CD4-positive, CD25-positive, alpha-beta regulatory T cell (primary cell): ENCODE data around the gene ARHGAP45. TPM values are rescaled to one million over a fixed set of nuclear protein-coding genes. Genes with fewer than 3 reads are reported as not detected.

ENCODE experiments used
- ATAC-seq, 2 donors: fragments of 150-1000 bp; cut with Tn5 transposase; one replicate each; pipeline ENCODE4 v1.10.0; 2021; ENCODE audit warnings: low read depth in 2 of 2, moderate number of reproducible peaks in 2 of 2, moderate library complexity in 1 of 2
- DNase-seq, 3 donors: peaks; one replicate each; pipeline versions ENCODE4 v3.0.0 to v3.0.0-alpha.2; 2012 to 2022; ENCODE audit warnings: mixed read lengths in 1 of 3
- H3K27ac ChIP-seq: one replicate; pipeline ENCODE4 v1.7.0; 2013; ENCODE audit warnings: mild to moderate bottlenecking, low read length; ENCODE audit not compliant: insufficient read depth, poor library complexity, severe bottlenecking
- H3K27me3 ChIP-seq: one replicate; pipeline ENCODE4 v1.7.0; 2013; ENCODE audit warnings: low read length; ENCODE audit not compliant: control insufficient read depth, insufficient read depth
- H3K36me3 ChIP-seq: one replicate; pipeline ENCODE4 v1.7.0; 2013; ENCODE audit warnings: mild to moderate bottlenecking, low read length, moderate library complexity; ENCODE audit not compliant: control insufficient read depth, insufficient read depth
- H3K4me1 ChIP-seq: 2 replicates; pipeline ENCODE4 v1.7.0; 2013; ENCODE audit warnings: mild to moderate bottlenecking, low read length; ENCODE audit not compliant: insufficient read depth, control insufficient read depth, poor library complexity, severe bottlenecking
- H3K4me3 ChIP-seq: one replicate; pipeline ENCODE4 v1.7.0; 2013; ENCODE audit warnings: low read depth, mild to moderate bottlenecking, low read length, moderate library complexity
- H3K9me3 ChIP-seq, 2 experiments: 1 replicate in 1 of 2; 2 replicates in 1 of 2; pipeline ENCODE4 v1.7.0; 2013; ENCODE audit warnings: low read length in 2 of 2, mild to moderate bottlenecking in 1 of 2, moderate library complexity in 1 of 2; ENCODE audit not compliant: control insufficient read depth in 2 of 2
- H3K27ac Mint-ChIP-seq, 3 donors: one replicate each; pipeline ENCODE4 v1.8.0; 2020 to 2022; ENCODE audit warnings: mild to moderate bottlenecking in 3 of 3, mixed read lengths in 3 of 3, moderate library complexity in 2 of 3
- H3K27me3 Mint-ChIP-seq: one replicate; pipeline ENCODE4 v1.8.0; 2022; ENCODE audit warnings: mild to moderate bottlenecking, mixed read lengths
- H3K36me3 Mint-ChIP-seq: one replicate; pipeline ENCODE4 v1.8.0; 2020; ENCODE audit warnings: mixed read lengths
- H3K4me1 Mint-ChIP-seq, 4 donors: one replicate each; pipeline ENCODE4 v1.8.0; 2020 to 2022; ENCODE audit warnings: mixed read lengths in 4 of 4, mild to moderate bottlenecking in 1 of 4
- H3K4me3 Mint-ChIP-seq, 4 donors: one replicate each; pipeline ENCODE4 v1.8.0; 2020 to 2022; ENCODE audit warnings: mild to moderate bottlenecking in 4 of 4, mixed read lengths in 4 of 4, moderate library complexity in 3 of 4
- H3K9me3 Mint-ChIP-seq, 7 donors: one replicate each; pipeline ENCODE4 v1.8.0; 2020 to 2022; ENCODE audit warnings: mixed read lengths in 7 of 7, mild to moderate bottlenecking in 3 of 7, moderate library complexity in 2 of 7
- polyA plus RNA-seq, 4 donors: library from polyadenylated mRNA; unstranded; fragments of 300-500 nt; fragmentation: Illumina TruSeq; gene quantifications; one replicate each; pipeline ENCODE4 v1.2.3, GENCODE V29; 2021
- total RNA-seq: library from RNA; stranded (reverse); gene quantifications from one replicate; pipeline ENCODE4 v1.2.3, GENCODE V29; 2022

Gene ARHGAP45
- total and polyA plus RNA-seq, 5 donors from 2014 or later = 258 to 756 (median 284) TPM

DNA sequence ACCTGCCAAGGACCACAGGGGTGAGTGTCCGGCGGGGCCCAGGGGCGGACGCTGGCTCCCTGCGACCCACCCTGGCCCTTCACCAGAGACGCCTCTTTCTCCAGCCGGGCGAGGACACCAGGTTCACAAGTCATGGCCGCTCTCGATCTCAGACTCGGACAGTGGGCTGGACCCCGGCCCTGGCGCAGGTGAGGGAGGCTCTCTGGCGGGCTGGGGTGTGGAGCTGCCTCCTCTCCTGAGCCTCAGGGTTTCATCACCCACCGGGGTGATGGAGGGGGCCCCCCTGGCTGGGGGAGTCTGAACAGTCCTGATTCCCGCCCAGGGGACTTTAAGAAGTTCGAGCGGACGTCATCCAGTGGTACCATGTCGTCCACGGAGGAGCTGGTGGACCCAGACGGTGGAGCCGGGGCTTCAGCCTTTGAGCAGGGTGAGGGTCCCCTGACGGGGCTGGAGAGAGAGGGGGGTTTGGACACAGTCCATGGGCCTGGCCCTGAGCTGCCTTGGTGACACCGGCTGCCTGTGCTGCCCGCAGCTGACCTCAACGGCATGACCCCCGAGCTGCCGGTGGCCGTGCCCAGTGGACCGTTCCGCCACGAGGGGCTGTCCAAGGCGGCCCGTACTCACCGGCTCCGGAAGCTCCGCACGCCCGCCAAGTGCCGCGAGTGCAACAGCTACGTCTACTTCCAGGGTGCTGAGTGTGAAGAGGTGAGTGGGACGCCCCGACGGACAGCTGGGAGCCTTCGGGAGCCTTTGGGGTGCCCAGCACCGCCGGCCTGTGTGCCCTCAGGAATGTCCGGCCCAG is 13.6 kb downstream of the ARHGAP45 start:
- peaks cover 73% of the 10 kb centered on the region for H3K4me1 ChIP-seq
- no peaks in the 10 kb centered on the region for H3K27me3 ChIP-seq
- peaks cover 0 to 6% (median 0%) of the 10 kb centered on the region in 7 donors for H3K9me3 Mint-ChIP-seq
- DNase-seq (no peak), ATAC-seq (no peak)
- H3K4me1 Mint-ChIP-seq = peaks cover 0 to 65% (median 20%) of the 10 kb centered on the region in 4 donors
- H3K9me3 ChIP-seq = no peaks in the 10 kb centered on the region
- H3K4me3 ChIP-seq = no peak overlapping the region
- peaks cover 23% of the 10 kb centered on the region for H3K36me3 Mint-ChIP-seq
- peaks cover 68% of the 10 kb centered on the region for H3K36me3 ChIP-seq
- peak overlapping the region in 3 of 4 donors; percentile 41 to 65 (median 59) for H3K4me3 Mint-ChIP-seq
- H3K27me3 Mint-ChIP-seq = peaks cover 12% of the 10 kb centered on the region
- peak overlapping the region; percentile 57 for H3K27ac ChIP-seq
- peak overlapping the region in 1 of 3 donors; percentile 69 for H3K27ac Mint-ChIP-seq

DNA sequence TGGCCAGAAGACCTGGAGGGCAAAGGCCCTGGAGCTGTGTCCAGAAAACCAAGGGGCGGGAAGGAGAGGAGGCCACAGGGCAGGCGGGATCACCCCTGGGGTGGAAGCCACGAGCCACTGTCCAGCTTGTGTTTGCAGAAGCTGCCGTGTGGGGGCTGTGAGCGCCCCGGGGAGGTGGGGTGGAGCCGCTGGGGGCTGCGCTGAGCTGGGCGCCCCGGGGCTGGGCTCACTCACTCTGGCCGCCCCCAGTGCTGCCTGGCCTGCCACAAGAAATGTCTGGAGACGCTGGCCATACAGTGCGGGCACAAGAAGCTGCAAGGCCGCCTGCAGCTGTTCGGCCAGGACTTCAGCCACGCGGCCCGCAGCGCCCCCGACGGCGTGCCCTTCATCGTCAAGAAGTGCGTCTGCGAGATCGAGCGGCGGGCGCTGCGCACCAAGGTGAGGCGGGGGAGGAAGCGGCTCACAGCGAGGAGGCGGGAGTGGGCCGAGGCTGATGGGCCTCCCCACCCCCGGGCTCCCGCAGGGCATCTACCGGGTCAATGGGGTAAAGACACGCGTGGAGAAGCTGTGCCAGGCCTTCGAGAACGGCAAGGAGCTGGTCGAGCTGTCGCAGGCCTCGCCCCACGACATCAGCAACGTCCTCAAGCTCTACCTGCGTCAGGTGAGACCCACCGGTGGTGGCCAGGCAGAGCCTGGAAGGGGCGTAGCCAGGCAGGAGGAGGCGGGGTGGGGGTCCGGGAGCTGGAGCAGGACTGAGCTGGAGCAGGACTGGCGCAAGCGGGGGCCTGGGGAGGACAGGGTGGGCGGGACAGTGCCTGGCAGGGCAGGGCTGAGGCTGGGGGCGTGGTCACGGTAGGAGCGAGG is 14.6 kb downstream of the ARHGAP45 start:
- Histone ChIP-seq H3K9me3 (no peaks in the 10 kb centered on the region), H3K27me3 (no peaks in the 10 kb centered on the region), H3K36me3 (peaks cover 70% of the 10 kb centered on the region), H3K4me1 (peaks cover 69% of the 10 kb centered on the region), H3K4me3 (no peak overlapping the region), H3K27ac (peak overlapping the region; percentile 33)
- Mint-ChIP-seq H3K4me3 (peak overlapping the region; percentile 64 to 80 (median 68)), H3K36me3 (peaks cover 16% of the 10 kb centered on the region), H3K27ac (peak overlapping the region in 2 of 3 donors; percentile 52 to 69), H3K4me1 (peaks cover 0 to 61% (median 12%) of the 10 kb centered on the region in 4 donors), H3K9me3 (peaks cover 0 to 6% (median 0%) of the 10 kb centered on the region in 7 donors), H3K27me3 (peaks cover 6% of the 10 kb centered on the region)
- ATAC-seq (no peak), DNase-seq (no peak)

DNA sequence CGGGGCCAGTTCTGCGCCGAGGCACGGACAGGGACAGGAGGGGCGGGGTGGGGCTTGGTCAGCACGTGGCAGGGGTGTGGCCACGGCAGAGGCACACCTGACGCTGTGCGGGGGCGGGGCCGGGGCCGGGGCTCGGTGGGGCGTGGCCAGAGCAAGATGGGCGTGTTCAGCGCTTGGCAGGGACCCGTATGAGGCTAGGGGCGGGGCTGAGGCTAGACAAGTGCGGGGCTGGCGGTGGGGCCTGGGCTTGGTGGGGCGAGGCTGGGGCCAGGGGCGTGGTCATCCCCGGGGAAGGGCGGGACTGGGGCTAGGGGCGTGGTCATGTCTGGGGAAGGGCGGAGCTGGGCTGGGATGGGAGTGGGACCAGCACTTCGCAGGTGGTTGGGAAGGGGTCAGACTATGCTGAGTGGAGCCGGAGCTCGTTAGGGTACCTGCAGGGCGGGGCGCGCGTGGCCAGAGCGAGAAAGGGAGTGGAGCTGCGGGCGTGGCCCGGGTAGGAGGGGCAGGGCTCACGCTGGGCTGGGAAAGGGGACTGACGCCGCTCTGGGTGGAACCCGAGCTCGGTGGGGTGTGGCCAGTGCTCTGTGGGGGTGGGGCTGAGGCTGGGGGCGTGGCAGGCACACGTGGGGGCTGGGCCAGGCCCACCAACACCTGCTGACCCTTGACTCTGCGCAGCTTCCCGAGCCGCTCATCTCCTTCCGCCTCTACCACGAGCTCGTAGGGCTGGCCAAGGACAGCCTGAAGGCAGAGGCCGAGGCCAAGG is 15.4 kb downstream of the ARHGAP45 start:
- H3K36me3 Mint-ChIP-seq = peaks cover 12% of the 10 kb centered on the region
- peak; percentile 73 to 84 (median 74) for DNase-seq

DNA sequence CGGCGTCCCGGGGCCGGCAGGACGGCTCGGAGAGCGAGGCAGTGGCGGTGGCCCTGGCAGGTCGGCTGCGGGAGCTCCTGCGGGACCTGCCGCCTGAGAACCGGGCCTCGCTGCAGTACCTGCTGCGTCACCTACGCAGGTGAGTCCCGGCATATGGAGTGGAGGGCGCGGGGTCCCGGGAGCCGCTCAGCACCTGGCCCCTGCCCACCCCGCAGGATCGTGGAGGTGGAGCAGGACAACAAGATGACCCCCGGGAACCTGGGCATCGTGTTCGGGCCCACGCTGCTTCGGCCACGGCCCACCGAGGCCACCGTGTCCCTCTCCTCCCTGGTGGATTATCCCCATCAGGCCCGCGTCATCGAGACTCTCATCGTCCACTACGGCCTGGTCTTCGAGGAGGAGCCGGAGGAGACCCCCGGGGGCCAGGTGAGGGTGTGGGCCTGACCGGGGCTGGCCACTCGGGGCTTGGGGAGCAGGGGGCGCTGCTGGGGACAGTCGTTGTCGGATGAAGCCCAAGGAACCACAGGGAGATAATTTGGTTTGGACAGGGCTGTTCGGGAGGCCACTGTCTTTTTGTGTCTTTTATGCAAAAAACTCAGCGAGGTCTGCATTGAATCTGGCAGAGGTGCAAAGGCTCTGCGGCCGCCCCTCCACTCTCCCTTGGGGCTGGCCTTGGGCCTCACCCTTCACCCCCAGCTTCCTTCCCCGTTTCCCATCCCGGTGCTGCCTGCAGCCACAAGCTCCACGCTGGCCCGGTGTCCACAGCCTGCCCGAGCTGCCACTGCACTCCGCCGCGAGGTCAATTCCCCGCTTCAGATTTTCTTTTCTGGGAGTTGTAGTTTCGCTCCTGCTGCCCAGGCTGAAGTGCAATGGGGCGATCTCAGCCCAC is 16.2 kb downstream of the ARHGAP45 start:
- H3K27ac ChIP-seq = peak overlapping the region; percentile 69
- H3K27me3 ChIP-seq = no peaks in the 10 kb centered on the region
- peaks cover 0 to 6% (median 0%) of the 10 kb centered on the region in 7 donors for H3K9me3 Mint-ChIP-seq
- H3K4me1 Mint-ChIP-seq = peaks cover 4 to 55% (median 13%) of the 10 kb centered on the region in 4 donors
- H3K4me1 ChIP-seq = peaks cover 70% of the 10 kb centered on the region
- no peak for ATAC-seq
- DNase-seq = no peak
- H3K27ac Mint-ChIP-seq = peak overlapping the region in 1 of 3 donors; percentile 9
- no peaks in the 10 kb centered on the region for H3K27me3 Mint-ChIP-seq
- no peak overlapping the region for H3K4me3 ChIP-seq
- H3K9me3 ChIP-seq = no peaks in the 10 kb centered on the region
- peaks cover 19% of the 10 kb centered on the region for H3K36me3 Mint-ChIP-seq
- H3K4me3 Mint-ChIP-seq = peak overlapping the region; percentile 22 to 60 (median 31)
- peaks cover 76% of the 10 kb centered on the region for H3K36me3 ChIP-seq

More for the DNA sequence above, 15.4 kb downstream of the ARHGAP45 start:
- Mint-ChIP-seq H3K4me1 (peaks cover 0 to 54% (median 6%) of the 10 kb centered on the region in 4 donors), H3K27me3 (no peaks in the 10 kb centered on the region), H3K4me3 (peak overlapping the region; percentile 19 to 80 (median 67)), H3K27ac (peak overlapping the region in 2 of 3 donors; percentile 52 to 65), H3K9me3 (peaks cover 0 to 6% (median 0%) of the 10 kb centered on the region in 7 donors)
- peaks cover 76% of the 10 kb centered on the region for H3K36me3 ChIP-seq
- ATAC-seq = peak; percentile 59 to 71
- H3K27ac ChIP-seq = peak overlapping the region; percentile 69
- no peaks in the 10 kb centered on the region for H3K9me3 ChIP-seq
- peaks cover 70% of the 10 kb centered on the region for H3K4me1 ChIP-seq
- no peak overlapping the region for H3K4me3 ChIP-seq
- H3K27me3 ChIP-seq = no peaks in the 10 kb centered on the region

DNA sequence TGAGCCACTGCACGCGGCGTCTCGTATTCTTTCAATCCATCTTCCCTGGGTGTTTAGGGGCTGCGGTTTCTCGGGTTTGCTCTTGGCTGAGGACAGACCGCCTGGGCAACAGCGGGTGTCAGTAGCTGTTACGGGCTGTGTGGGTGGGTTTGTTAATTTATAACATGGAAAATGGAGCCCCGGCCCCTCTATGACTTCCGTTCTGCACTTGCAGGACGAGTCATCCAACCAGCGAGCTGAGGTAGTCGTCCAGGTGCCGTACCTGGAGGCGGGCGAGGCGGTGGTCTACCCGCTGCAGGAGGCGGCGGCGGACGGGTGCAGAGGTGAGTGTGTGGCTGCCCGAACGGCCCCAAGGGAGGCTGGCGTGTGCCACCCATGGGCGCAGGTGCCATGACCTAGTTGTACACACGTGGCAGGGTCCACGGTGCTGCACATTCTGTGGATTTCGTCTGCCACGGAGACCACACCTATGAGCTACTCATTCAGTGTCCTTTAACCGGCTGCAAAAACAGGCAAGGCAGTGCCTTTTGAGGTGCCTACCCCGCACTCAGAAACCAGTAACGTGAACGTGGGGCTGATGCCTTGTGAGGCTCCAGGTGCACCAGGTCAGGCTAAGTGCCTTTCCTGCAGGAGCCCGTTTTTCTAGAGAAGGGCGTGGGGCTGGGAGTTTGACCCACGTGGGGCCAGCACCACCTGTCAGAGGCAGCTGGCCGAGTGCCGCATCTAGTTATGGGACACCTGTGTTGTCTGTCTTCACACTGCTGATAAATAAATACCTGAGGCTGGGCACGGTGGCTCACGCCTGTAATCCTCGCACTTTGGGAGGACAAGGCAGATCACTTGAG is 17.3 kb downstream of the ARHGAP45 start:
- H3K27ac ChIP-seq = peak overlapping the region; percentile 38
- H3K4me1 Mint-ChIP-seq = peaks cover 4 to 61% (median 16%) of the 10 kb centered on the region in 4 donors

DNA sequence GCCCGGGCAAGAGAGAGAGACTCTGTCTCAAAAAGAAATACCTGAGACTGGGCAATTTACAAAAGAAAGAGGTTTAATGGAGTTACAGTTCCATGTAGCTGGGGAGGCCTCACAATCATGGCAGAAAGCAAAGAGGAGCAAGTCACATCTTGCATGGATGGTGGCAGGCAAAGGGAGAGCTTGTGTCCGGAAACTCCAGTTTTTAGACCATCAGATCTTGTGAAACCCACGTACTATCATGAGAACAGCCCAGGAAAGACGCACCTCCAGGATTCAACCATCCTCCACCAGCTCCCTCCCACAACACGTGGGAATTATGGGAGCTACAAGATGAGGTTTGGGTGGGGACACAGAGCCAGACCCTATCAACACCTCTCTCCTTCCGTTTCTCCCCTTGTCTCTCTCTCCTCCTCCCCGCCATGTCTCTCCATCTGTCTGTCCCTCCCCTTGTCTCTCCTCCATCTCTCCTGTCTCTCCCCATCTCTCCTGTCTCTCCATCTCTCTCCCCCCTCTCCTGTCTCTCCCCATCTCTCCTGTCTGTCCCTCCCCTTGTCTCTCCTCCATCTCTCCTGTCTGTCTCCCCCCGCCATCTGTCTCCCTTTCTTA is 18.2 kb downstream of the ARHGAP45 start:
- peaks cover 0 to 7% (median 0%) of the 10 kb centered on the region in 7 donors for H3K9me3 Mint-ChIP-seq
- H3K4me3 Mint-ChIP-seq = peak overlapping the region in 2 of 4 donors; percentile 11 to 84
- H3K27ac Mint-ChIP-seq = peak overlapping the region in 1 of 3 donors; percentile 85
- Histone ChIP-seq H3K36me3 (peaks cover 64% of the 10 kb centered on the region), H3K9me3 (no peaks in the 10 kb centered on the region), H3K4me1 (peaks cover 70% of the 10 kb centered on the region), H3K4me3 (no peak overlapping the region), H3K27ac (no peak overlapping the region), H3K27me3 (no peaks in the 10 kb centered on the region)
- no peak for ATAC-seq
- H3K36me3 Mint-ChIP-seq = peaks cover 19% of the 10 kb centered on the region
- no peak for DNase-seq
- H3K27me3 Mint-ChIP-seq = no peaks in the 10 kb centered on the region
- H3K4me1 Mint-ChIP-seq = peaks cover 4 to 59% (median 16%) of the 10 kb centered on the region in 4 donors

More for the DNA sequence above, 17.3 kb downstream of the ARHGAP45 start:
- no peak for DNase-seq
- peaks cover 0 to 7% (median 0%) of the 10 kb centered on the region in 7 donors for H3K9me3 Mint-ChIP-seq
- no peaks in the 10 kb centered on the region for H3K27me3 ChIP-seq
- peak overlapping the region; percentile 27 to 84 (median 28) for H3K4me3 Mint-ChIP-seq
- H3K9me3 ChIP-seq = no peaks in the 10 kb centered on the region
- H3K4me1 ChIP-seq = peaks cover 72% of the 10 kb centered on the region
- no peak for ATAC-seq
- peaks cover 73% of the 10 kb centered on the region for H3K36me3 ChIP-seq
- H3K4me3 ChIP-seq = no peak overlapping the region
- peaks cover 19% of the 10 kb centered on the region for H3K36me3 Mint-ChIP-seq
- H3K27me3 Mint-ChIP-seq = no peaks in the 10 kb centered on the region
- peak overlapping the region in 1 of 3 donors; percentile 66 for H3K27ac Mint-ChIP-seq
